Lung (tissue), 12 donors: Measurements from ENCODE around the gene ELL. TPM values are rescaled to one million over a fixed set of nuclear protein-coding genes. Genes with fewer than 3 reads are reported as not detected.

Experiments used
- ATAC-seq: fragments of 200-7000 bp; cut with Tn5 transposase; one replicate; pipeline ENCODE4 v1.9.1; 2020; ENCODE audit warnings: moderate number of reproducible peaks; ENCODE audit not compliant: insufficient read depth, low FRiP score
- DNase-seq, 3 donors: peaks; one replicate each; pipeline ENCODE4 v3.0.0-alpha.2; 2013 to 2017
- H3K27ac ChIP-seq, 2 donors: one replicate each; pipeline ENCODE4 v1.5.1; 2013; ENCODE audit warnings: mild to moderate bottlenecking in 2 of 2, moderate library complexity in 2 of 2, control low read depth in 1 of 2, inconsistent platforms in 1 of 2, low read depth in 1 of 2, low read length in 1 of 2
- H3K27me3 ChIP-seq, 3 donors: one replicate each; pipeline ENCODE4 v1.5.1; 2013; ENCODE audit warnings: low read length in 2 of 3; ENCODE audit not compliant: control insufficient read depth in 3 of 3, insufficient read depth in 3 of 3
- H3K36me3 ChIP-seq, 4 donors: one replicate each; pipeline ENCODE4 v1.5.1; 2013; ENCODE audit warnings: low read length in 4 of 4, mild to moderate bottlenecking in 1 of 4, moderate library complexity in 1 of 4; ENCODE audit not compliant: control insufficient read depth in 4 of 4, insufficient read depth in 4 of 4
- H3K4me1 ChIP-seq, 5 donors: one replicate each; pipeline ENCODE4 v1.5.1; 2013; ENCODE audit warnings: low read length in 5 of 5, mild to moderate bottlenecking in 2 of 5, moderate library complexity in 1 of 5; ENCODE audit not compliant: control insufficient read depth in 5 of 5, insufficient read depth in 5 of 5
- H3K4me3 ChIP-seq: one replicate; pipeline ENCODE4 v1.5.1; 2013; ENCODE audit warnings: mild to moderate bottlenecking, control low read depth, moderate library complexity
- H3K9ac ChIP-seq, 2 donors: one replicate each; pipeline ENCODE4 v1.5.1; 2013; ENCODE audit warnings: low read length in 2 of 2, control low read depth in 1 of 2; ENCODE audit not compliant: insufficient read depth in 1 of 2
- H3K9me3 ChIP-seq, 4 donors: one replicate each; pipeline ENCODE4 v1.5.1; 2013; ENCODE audit warnings: low read length in 3 of 4, mild to moderate bottlenecking in 1 of 4, moderate library complexity in 1 of 4; ENCODE audit not compliant: control insufficient read depth in 4 of 4, insufficient read depth in 3 of 4
- WGBS, 2 donors: extraction: QIAGEN DNeasy Blood & Tissue Kit; methylation state at CpG; one replicate each; pipeline ENCODE4 v1.1.7; 2013; 5-methylcytosine and 5-hydroxymethylcytosine counted together
- polyA plus RNA-seq, 2 donors: library from polyadenylated mRNA; stranded (reverse); fragments of 200-250 nt; gene quantifications; one replicate each; pipeline ENCODE4 v1.2.1, GENCODE V29; 2013
- total RNA-seq, 2 donors: library from RNA; depleted of rRNA in 1 of 2; stranded (reverse); fragments of >200 nt in 1 of 2; gene quantifications; one replicate each; pipeline ENCODE4 v1.2.1, GENCODE V29; 2014 to 2021
- TF ChIP-seq, protein P1 (sequence below): IDR thresholded peaks from 2 replicates; pipeline ENCODE4 v1.5.1; 2012; ENCODE audit warnings: mild to moderate bottlenecking; ENCODE audit errors: control extremely low read depth, extremely low read depth
- donor health status: control.
- donor health status: control.
- donor health status: Bipolar disorder and iron deficiency.
- donor health status: healthy.
- donor health status: DM: yes; HTN: yes; CAD: no.

The ELL gene
- total and polyA plus RNA-seq, 4 donors = 9.3 to 26.8 (median 20.7) TPM

DNA sequence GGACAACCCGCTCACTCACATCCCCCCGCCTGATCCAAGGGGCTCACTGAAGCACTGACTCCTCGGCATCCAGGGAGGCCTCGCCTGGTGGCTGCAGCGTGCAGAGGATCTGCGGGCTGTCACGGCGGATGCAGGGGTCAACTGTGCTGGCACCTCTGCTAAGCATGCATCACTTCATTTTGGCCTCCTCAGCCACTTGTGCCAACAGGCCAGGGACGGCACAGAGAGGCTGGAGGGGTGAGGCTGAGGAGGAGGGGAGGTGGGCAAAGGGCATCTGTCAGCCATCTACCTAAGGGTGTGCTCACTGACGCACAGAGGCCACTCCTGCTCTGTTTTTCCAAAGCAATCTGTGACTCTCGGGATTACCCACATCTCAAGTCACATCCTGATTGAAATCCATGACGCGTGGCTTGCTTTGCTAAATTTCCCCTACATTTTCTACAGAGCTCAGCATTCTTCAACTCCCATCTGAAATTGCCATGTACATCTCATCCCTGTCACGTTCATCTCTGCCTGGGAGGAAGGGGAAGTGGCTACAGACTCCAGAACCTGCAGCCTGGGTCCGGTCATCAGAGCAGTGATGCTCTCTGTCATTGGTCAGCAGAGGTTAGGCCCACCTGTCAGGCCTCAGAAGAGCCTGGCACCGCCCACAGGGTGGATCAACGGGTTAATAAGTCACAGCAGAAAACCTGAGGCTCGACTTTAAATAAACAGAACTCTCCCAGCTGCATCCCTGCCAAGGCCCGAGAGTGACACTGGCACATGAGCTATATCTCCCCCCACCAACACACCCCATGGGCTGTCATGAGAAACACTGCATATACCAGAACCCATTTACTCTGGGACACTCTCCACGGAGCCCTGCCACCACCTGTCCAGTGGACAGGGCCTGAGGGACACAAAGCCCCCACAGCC lies 17.6 kb downstream of the ELL start:
- ATAC-seq = no peak
- TF ChIP-seq, protein P1, sequence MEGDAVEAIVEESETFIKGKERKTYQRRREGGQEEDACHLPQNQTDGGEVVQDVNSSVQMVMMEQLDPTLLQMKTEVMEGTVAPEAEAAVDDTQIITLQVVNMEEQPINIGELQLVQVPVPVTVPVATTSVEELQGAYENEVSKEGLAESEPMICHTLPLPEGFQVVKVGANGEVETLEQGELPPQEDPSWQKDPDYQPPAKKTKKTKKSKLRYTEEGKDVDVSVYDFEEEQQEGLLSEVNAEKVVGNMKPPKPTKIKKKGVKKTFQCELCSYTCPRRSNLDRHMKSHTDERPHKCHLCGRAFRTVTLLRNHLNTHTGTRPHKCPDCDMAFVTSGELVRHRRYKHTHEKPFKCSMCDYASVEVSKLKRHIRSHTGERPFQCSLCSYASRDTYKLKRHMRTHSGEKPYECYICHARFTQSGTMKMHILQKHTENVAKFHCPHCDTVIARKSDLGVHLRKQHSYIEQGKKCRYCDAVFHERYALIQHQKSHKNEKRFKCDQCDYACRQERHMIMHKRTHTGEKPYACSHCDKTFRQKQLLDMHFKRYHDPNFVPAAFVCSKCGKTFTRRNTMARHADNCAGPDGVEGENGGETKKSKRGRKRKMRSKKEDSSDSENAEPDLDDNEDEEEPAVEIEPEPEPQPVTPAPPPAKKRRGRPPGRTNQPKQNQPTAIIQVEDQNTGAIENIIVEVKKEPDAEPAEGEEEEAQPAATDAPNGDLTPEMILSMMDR = no peak
- no peaks in the 10 kb centered on the region for H3K36me3 ChIP-seq
- H3K9ac ChIP-seq = no peak overlapping the region
- H3K4me3 ChIP-seq = no peak overlapping the region
- no peaks in the 10 kb centered on the region for H3K27me3 ChIP-seq
- DNase-seq = peak in 1 of 3 donors; percentile 30
- no peak overlapping the region for H3K27ac ChIP-seq
- peaks cover 5 to 77% (median 20%) of the 10 kb centered on the region in 5 donors for H3K4me1 ChIP-seq
- H3K9me3 ChIP-seq = no peaks in the 10 kb centered on the region
- 62 to 65% methylated on average over 20 of the region's 20 CpGs for WGBS, 2 donors

DNA sequence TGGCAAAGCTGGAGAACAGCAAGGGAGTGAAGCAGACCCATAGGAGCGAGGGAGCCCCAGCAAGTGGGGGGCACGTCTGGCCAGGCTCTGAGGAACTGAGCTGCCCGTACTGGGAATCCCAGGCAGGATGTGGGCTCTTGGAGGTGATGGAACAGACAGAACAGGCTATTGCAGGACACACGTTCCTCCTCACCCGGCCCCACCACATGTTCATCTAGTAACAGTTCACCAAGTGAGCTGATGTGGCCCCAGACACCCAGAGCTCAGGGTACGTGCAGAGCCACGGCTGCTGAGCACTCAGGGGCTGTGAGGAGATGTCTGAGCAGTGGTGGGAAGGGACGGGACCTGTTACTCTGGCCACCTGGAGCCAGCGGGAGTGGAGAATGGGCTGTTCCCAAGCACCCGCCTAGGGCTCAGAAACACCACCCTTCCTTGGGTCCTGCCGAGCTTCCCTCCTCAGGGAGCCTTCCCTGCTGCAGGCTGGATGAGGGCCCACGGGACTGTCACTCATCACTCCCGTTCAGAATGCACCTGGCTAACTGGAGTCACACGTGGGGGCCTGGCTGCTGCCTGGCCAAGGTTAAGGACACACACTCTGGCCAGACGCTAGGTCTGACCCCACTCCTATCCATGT lies 18.4 kb downstream of the ELL start:
- ATAC-seq = no peak
- Histone ChIP-seq H3K9me3 (no peaks in the 10 kb centered on the region), H3K9ac (no peak overlapping the region), H3K27me3 (no peaks in the 10 kb centered on the region), H3K27ac (no peak overlapping the region), H3K36me3 (no peaks in the 10 kb centered on the region), H3K4me1 (peaks cover 5 to 75% (median 20%) of the 10 kb centered on the region in 5 donors), H3K4me3 (no peak overlapping the region)
- 59 to 72% methylated on average over 15 of the region's 15 CpGs for WGBS, 2 donors
- no peak for DNase-seq
- TF ChIP-seq, protein P1 = no peak

DNA sequence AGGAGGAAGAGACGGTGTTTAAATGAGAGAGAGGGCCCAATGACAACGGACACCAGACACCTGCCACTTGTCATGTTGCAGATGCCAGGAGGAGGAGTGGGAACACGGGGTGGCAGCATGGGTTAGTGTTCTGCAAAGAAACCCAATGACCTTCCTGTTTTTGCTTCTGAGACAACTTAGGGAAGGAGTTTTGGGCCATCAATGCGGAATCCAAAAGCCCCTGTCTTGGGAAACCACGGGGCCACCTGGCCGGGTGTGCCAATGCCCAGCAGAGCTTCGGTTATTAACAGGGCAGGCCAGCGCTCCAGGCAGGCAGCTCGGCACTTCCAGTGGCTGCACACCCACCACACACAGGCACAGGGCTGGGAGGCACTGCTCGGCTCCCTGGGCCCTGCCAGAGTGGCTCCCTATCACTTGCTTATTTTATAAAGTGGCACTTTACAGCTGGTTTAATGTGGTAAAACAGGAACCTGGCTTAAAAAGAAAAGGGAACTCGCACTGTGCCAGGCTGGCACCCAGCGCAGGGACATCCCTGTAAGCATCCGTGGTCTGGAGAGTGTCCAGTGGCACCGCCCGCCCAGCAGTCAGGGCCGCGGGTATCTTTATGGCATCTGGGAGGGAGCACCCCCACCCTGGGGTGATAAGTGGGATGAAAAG lies 19.1 kb downstream of the ELL start:
- peak; percentile 53 for ATAC-seq
- DNase-seq = no peak
- H3K27me3 ChIP-seq = no peaks in the 10 kb centered on the region
- no peaks in the 10 kb centered on the region for H3K36me3 ChIP-seq
- H3K9me3 ChIP-seq = no peaks in the 10 kb centered on the region
- no peak overlapping the region for H3K9ac ChIP-seq
- H3K27ac ChIP-seq = peak overlapping the region in 1 of 2 donors; percentile 34
- TF ChIP-seq, protein P1 = no peak
- WGBS, 2 donors = 25 to 44% methylated on average over 17 of the region's 17 CpGs
- no peak overlapping the region for H3K4me3 ChIP-seq
- peaks cover 5 to 73% (median 18%) of the 10 kb centered on the region in 5 donors for H3K4me1 ChIP-seq
